GM18498 (cell line): ENCODE measurements around the gene SLC9A1.

ENCODE experiments used
- ATAC-seq: cut with Tn5 transposase; IDR thresholded peaks from one replicate; pipeline ENCODE4 v1.9.1; 2021; ENCODE audit warnings: mild to moderate bottlenecking, moderate library complexity; ENCODE audit not compliant: unreplicated experiment

The SLC9A1 gene

GRCh38 chr1:27152004-27152828 lies 2.7 kb downstream of the SLC9A1 start:
- ATAC-seq, result no peak

GRCh38 chr1:27150641-27151040 lies 4.3 kb downstream of the SLC9A1 start:
- no peak for ATAC-seq

GRCh38 chr1:27150183-27150582 lies 4.7 kb downstream of the SLC9A1 start:
- no peak for ATAC-seq

GRCh38 chr1:27149762-27150113 lies 5.2 kb downstream of the SLC9A1 start:
- ATAC-seq, result no peak

- ATAC-seq, result no peak
These were observed 5.7 kb downstream of the SLC9A1 start for GRCh38 chr1:27149084-27149761.

GRCh38 chr1:27148591-27148990 lies 6.3 kb downstream of the SLC9A1 start:
- no peak for ATAC-seq

GRCh38 chr1:27147842-27148518 lies 6.9 kb downstream of the SLC9A1 start:
- no peak for ATAC-seq

- ATAC-seq, result no peak
These were observed 9.0 kb downstream of the SLC9A1 start for GRCh38 chr1:27145934-27146354.

GRCh38 chr1:27144920-27145661 lies 9.8 kb downstream of the SLC9A1 start:
- ATAC-seq, result no peak

- no peak for ATAC-seq
These were observed 10.7 kb downstream of the SLC9A1 start for GRCh38 chr1:27144049-27144748.

- ATAC-seq, result no peak
These were observed 11.5 kb downstream of the SLC9A1 start for GRCh38 chr1:27143401-27143800.

GRCh38 chr1:27142464-27142863 lies 12.5 kb downstream of the SLC9A1 start:
- no peak for ATAC-seq

- ATAC-seq, result no peak
These were observed 13.5 kb downstream of the SLC9A1 start for GRCh38 chr1:27141266-27142003.

- no peak for ATAC-seq
These were observed 14.9 kb downstream of the SLC9A1 start for GRCh38 chr1:27139980-27140379.

- ATAC-seq, result no peak
These were observed 16.0 kb downstream of the SLC9A1 start for GRCh38 chr1:27138927-27139326.

GRCh38 chr1:27138368-27138767 lies 16.6 kb downstream of the SLC9A1 start:
- no peak for ATAC-seq

GRCh38 chr1:27137544-27138075 lies 17.3 kb downstream of the SLC9A1 start:
- ATAC-seq, result no peak

- no peak for ATAC-seq
These were observed 17.9 kb downstream of the SLC9A1 start for GRCh38 chr1:27136998-27137542.

GRCh38 chr1:27136236-27136551 lies 18.7 kb downstream of the SLC9A1 start:
- ATAC-seq, result no peak
